ENCODE data around the gene HPS4.
"Not testable (repeated sequence)": the region's sequence is repeated elsewhere in the genome, so short reads cannot be mapped to it uniquely, and the experiment has no call there.

HPS4 gene

GRCh38 chr22:26483439-26484359 is at the start of gene HPS4, which contains the start of gene SRRD:
Gene HPS4 (minus strand): TSS chr22:26483783. CDS start chr22:26481762, 2,021 bp downstream.
Gene SRRD (plus strand): TSS chr22:26483877. CDS start chr22:26483891, 14 bp downstream.
- in situ Hi-C loops (cut with MboI; ENCODE audit: low sequenced_read_pairs), result no loop called here

- in situ Hi-C loops (cut with MboI; ENCODE audit: low sequenced_read_pairs), result no loop called here
These were observed 45.8 kb upstream of the HPS4 start for GRCh38 chr22:26529345-26529744.

- in situ Hi-C loops (cut with MboI; ENCODE audit: low sequenced_read_pairs), result not testable (repeated sequence)
These were observed 44.9 kb upstream of the HPS4 start for GRCh38 chr22:26528518-26528917.

GRCh38 chr22:26527574-26528465 is 44.2 kb upstream of the HPS4 start:
- in situ Hi-C loops (cut with MboI; ENCODE audit: low sequenced_read_pairs), result no loop called here

- in situ Hi-C loops (cut with MboI; ENCODE audit: low sequenced_read_pairs), result no loop called here
These were observed 43.6 kb upstream of the HPS4 start for GRCh38 chr22:26527167-26527566.

GRCh38 chr22:26525946-26526564 is 42.5 kb upstream of the HPS4 start:
- in situ Hi-C loops (cut with MboI; ENCODE audit: low sequenced_read_pairs), result no loop called here

- in situ Hi-C loops (cut with MboI; ENCODE audit: low sequenced_read_pairs), result no loop called here
These were observed 41.3 kb upstream of the HPS4 start for GRCh38 chr22:26524870-26525269.

GRCh38 chr22:26522592-26522991 is 39.0 kb upstream of the HPS4 start:
- in situ Hi-C loops (cut with MboI; ENCODE audit: low sequenced_read_pairs), result no loop called here

- in situ Hi-C loops (cut with MboI; ENCODE audit: low sequenced_read_pairs), result no loop called here
These were observed 38.4 kb upstream of the HPS4 start for GRCh38 chr22:26522012-26522411.

- in situ Hi-C loops (cut with MboI; ENCODE audit: low sequenced_read_pairs), result no loop called here
These were observed 33.8 kb upstream of the HPS4 start for GRCh38 chr22:26517429-26517828.

- in situ Hi-C loops (cut with MboI; ENCODE audit: low sequenced_read_pairs), result no loop called here
These were observed 32.9 kb upstream of the HPS4 start for GRCh38 chr22:26516503-26516902.

GRCh38 chr22:26515931-26516330 is 32.3 kb upstream of the HPS4 start:
- in situ Hi-C loops (cut with MboI; ENCODE audit: low sequenced_read_pairs), result no loop called here

- in situ Hi-C loops (cut with MboI; ENCODE audit: low sequenced_read_pairs), result no loop called here
These were observed 31.0 kb upstream of the HPS4 start for GRCh38 chr22:26514419-26515161.

GRCh38 chr22:26513838-26514237 is 30.3 kb upstream of the HPS4 start:
- in situ Hi-C loops (cut with MboI; ENCODE audit: low sequenced_read_pairs), result no loop called here

GRCh38 chr22:26512149-26512793 is 28.7 kb upstream of the HPS4 start, which contains the start of gene TFIP11:
Gene TFIP11 (minus strand): TSS chr22:26512473. CDS start chr22:26510272, 2,201 bp downstream.
- in situ Hi-C loops (cut with MboI; ENCODE audit: low sequenced_read_pairs), result no loop called here

GRCh38 chr22:26508148-26508547 is 24.6 kb upstream of the HPS4 start:
- in situ Hi-C loops (cut with MboI; ENCODE audit: low sequenced_read_pairs), result no loop called here

GRCh38 chr22:26503758-26504157 is 20.2 kb upstream of the HPS4 start:
- in situ Hi-C loops (cut with MboI; ENCODE audit: low sequenced_read_pairs), result no loop called here

GRCh38 chr22:26502688-26503561 is 19.3 kb upstream of the HPS4 start:
- in situ Hi-C loops (cut with MboI; ENCODE audit: low sequenced_read_pairs), result no loop called here

GRCh38 chr22:26501996-26502395 is 18.4 kb upstream of the HPS4 start:
- in situ Hi-C loops (cut with MboI; ENCODE audit: low sequenced_read_pairs), result no loop called here
